Liver (tissue), 9 donors: ENCODE results near the gene SLC5A1. TPM values are rescaled to one million over a fixed set of nuclear protein-coding genes. Genes with fewer than 3 reads are reported as not detected.

ENCODE experiments used
- DNase-seq: peaks from one replicate; pipeline ENCODE4 v3.0.0-alpha.2; 2017; ENCODE audit warnings: low spot score
- H3K27ac ChIP-seq, 2 donors: one replicate each; pipeline ENCODE4 v1.7.0; 2013; ENCODE audit warnings: inconsistent platforms in 2 of 2, low read length in 2 of 2, control low read depth in 1 of 2, low read depth in 1 of 2, mild to moderate bottlenecking in 1 of 2
- H3K27me3 ChIP-seq, 4 donors: one replicate each; pipeline versions ENCODE4 v1.6.1 to v1.7.0; 2013; ENCODE audit warnings: low read length in 3 of 4, inconsistent platforms in 1 of 4, mild to moderate bottlenecking in 1 of 4, moderate library complexity in 1 of 4; ENCODE audit not compliant: control insufficient read depth in 4 of 4, insufficient read depth in 4 of 4
- H3K36me3 ChIP-seq, 4 donors: one replicate each; pipeline versions ENCODE4 v1.6.1 to v1.7.0; 2013; ENCODE audit warnings: low read length in 3 of 4, mild to moderate bottlenecking in 3 of 4, low read depth in 1 of 4, moderate library complexity in 1 of 4; ENCODE audit not compliant: control insufficient read depth in 4 of 4, insufficient read depth in 3 of 4
- H3K4me1 ChIP-seq, 4 donors: one replicate each; pipeline versions ENCODE4 v1.6.1 to v1.7.0; 2013; ENCODE audit warnings: low read length in 3 of 4, mild to moderate bottlenecking in 3 of 4, moderate library complexity in 1 of 4; ENCODE audit not compliant: control insufficient read depth in 4 of 4, insufficient read depth in 4 of 4
- H3K4me3 ChIP-seq, 3 donors: one replicate each; pipeline versions ENCODE4 v1.6.1 to v1.7.0; 2013; ENCODE audit warnings: low read length in 3 of 3, control low read depth in 1 of 3, low read depth in 1 of 3, mild to moderate bottlenecking in 1 of 3
- H3K9ac ChIP-seq, 2 donors: one replicate each; pipeline ENCODE4 v1.7.0; 2013; ENCODE audit warnings: low read length in 2 of 2, mild to moderate bottlenecking in 2 of 2, moderate library complexity in 2 of 2, control low read depth in 1 of 2, low read depth in 1 of 2
- H3K9me3 ChIP-seq, 4 donors: one replicate each; pipeline versions ENCODE4 v1.6.1 to v1.7.0; 2013; ENCODE audit warnings: low read length in 3 of 4; ENCODE audit not compliant: control insufficient read depth in 4 of 4
- ATF3 ChIP-seq: IDR thresholded peaks from 2 replicates; pipeline ENCODE4 v1.6.1; 2016; ENCODE audit warnings: antibody characterized with exemption
- EGR1 ChIP-seq, 2 donors: IDR thresholded peaks; 2 replicates each; pipeline ENCODE4 v1.6.1; 2016 to 2018; ENCODE audit warnings: antibody characterized with exemption in 2 of 2, low read depth in 2 of 2
- FOXA1 ChIP-seq: IDR thresholded peaks from 2 replicates; pipeline ENCODE4 v1.6.1; 2016; ENCODE audit warnings: antibody characterized with exemption
- GABPA ChIP-seq, 2 donors: IDR thresholded peaks in 1 of 2; conservative IDR thresholded peaks in 1 of 2; 2 replicates each; pipeline ENCODE4 v1.6.1; 2016; ENCODE audit warnings: antibody characterized with exemption in 2 of 2, mild to moderate bottlenecking in 1 of 2, moderate library complexity in 1 of 2
- HNF4A ChIP-seq, 2 donors: conservative IDR thresholded peaks; 2 replicates each; pipeline ENCODE4 v1.6.1; 2016; ENCODE audit warnings: antibody characterized with exemption in 2 of 2, mild to moderate bottlenecking in 2 of 2
- JUND ChIP-seq, 2 donors: IDR thresholded peaks; 2 replicates each; pipeline ENCODE4 v1.6.1; 2016; ENCODE audit warnings: antibody characterized with exemption in 2 of 2
- NR2F2 ChIP-seq: IDR thresholded peaks from 2 replicates; pipeline ENCODE4 v1.6.1; 2016; ENCODE audit warnings: antibody characterized with exemption
- REST ChIP-seq: IDR thresholded peaks from 2 replicates; pipeline ENCODE4 v1.6.1; 2016; ENCODE audit warnings: antibody characterized with exemption, mild to moderate bottlenecking
- RXRA ChIP-seq, 2 donors: IDR thresholded peaks; 2 replicates each; pipeline ENCODE4 v1.6.1; 2017 to 2018; ENCODE audit warnings: antibody characterized with exemption in 2 of 2, mild to moderate bottlenecking in 1 of 2
- TAF1 ChIP-seq: conservative IDR thresholded peaks from 2 replicates; pipeline ENCODE4 v1.6.1; 2016; ENCODE audit warnings: antibody characterized with exemption, mild to moderate bottlenecking
- YY1 ChIP-seq: IDR thresholded peaks from 2 replicates; pipeline ENCODE4 v1.6.1; 2016; ENCODE audit warnings: antibody characterized with exemption, mild to moderate bottlenecking
- WGBS: extraction: QIAGEN DNeasy Blood & Tissue Kit; methylation state at CpG from one replicate; pipeline ENCODE4 v1.1.7; 2013; 5-methylcytosine and 5-hydroxymethylcytosine counted together
- polyA plus RNA-seq, 2 donors: library from polyadenylated mRNA; stranded (reverse) in 1 of 2; unstranded in 1 of 2; fragments of 200-250 nt in 1 of 2; fragments of >200 nt in 1 of 2; fragmentation: Nextera tagmentation in 1 of 2; extraction: Ambion mirVana in 1 of 2; gene quantifications; one replicate each; pipeline versions ENCODE4 v1.2.1 to v1.2.3, GENCODE V29; 2013 to 2015
- total RNA-seq, 2 donors: library from RNA; depleted of rRNA; stranded (reverse); fragments of >200 nt; gene quantifications; one replicate each; pipeline ENCODE4 v1.2.3, GENCODE V29; 2014
- TF ChIP-seq, protein P1 (sequence below): IDR thresholded peaks from 2 replicates; pipeline ENCODE4 v1.6.1; 2016; ENCODE audit warnings: antibody characterized with exemption
- TF ChIP-seq, protein P2 (sequence below): fragments of 150-350 bp; IDR thresholded peaks from 2 replicates; pipeline ENCODE4 v1.5.1; 2017; ENCODE audit warnings: improper control_type of control experiment, low read depth, low read length; ENCODE audit not compliant: missing input control
- donor health status: healthy.
- donor health status: healthy.
- donor health status: healthy.
- donor health status: healthy.
- donor health status: healthy.

The SLC5A1 gene
- total and polyA plus RNA-seq, 4 donors, result under 0.01 to 6.4 (median 2.5) TPM

- 88% methylated on average over 1 of the region's 1 CpG for WGBS
- Histone ChIP-seq H3K4me3 (no peak overlapping the region), H3K27me3 (no peaks in the 10 kb centered on the region), H3K4me1 (no peaks in the 10 kb centered on the region), H3K27ac (no peak overlapping the region), H3K9me3 (no peaks in the 10 kb centered on the region), H3K36me3 (no peaks in the 10 kb centered on the region), H3K9ac (no peak overlapping the region)
- DNase-seq, result no peak
- TF ChIP-seq, protein P1, sequence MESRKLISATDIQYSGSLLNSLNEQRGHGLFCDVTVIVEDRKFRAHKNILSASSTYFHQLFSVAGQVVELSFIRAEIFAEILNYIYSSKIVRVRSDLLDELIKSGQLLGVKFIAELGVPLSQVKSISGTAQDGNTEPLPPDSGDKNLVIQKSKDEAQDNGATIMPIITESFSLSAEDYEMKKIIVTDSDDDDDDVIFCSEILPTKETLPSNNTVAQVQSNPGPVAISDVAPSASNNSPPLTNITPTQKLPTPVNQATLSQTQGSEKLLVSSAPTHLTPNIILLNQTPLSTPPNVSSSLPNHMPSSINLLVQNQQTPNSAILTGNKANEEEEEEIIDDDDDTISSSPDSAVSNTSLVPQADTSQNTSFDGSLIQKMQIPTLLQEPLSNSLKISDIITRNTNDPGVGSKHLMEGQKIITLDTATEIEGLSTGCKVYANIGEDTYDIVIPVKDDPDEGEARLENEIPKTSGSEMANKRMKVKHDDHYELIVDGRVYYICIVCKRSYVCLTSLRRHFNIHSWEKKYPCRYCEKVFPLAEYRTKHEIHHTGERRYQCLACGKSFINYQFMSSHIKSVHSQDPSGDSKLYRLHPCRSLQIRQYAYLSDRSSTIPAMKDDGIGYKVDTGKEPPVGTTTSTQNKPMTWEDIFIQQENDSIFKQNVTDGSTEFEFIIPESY, result no peak
- TF ChIP-seq EGR1 (IDR thresholded peaks at IDR 0.05; ENCODE audit: low read depth in 2 of 2), result no peak
Observed at GRCh38 chr22:32000181-32000580, 42.9 kb upstream of the SLC5A1 start.

DNA sequence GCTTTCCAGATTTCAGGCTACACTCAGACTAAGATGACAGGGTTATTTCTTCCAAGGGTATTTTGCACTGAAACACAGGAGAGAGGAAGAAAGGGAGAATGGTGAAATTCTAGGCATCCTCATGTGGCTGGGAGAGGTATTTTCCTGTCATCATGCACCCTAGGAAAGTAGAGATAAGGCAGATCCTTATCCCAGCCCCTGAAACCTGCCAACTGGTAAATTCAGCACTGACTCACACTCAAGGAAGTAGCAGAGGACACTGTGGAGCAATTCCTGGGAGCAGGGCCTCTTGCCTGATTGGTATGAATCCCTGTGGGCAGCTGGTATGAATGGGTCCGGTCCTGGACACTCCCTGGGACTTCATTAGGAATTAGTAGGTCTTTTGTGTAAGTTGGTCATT is 37.6 kb upstream of the SLC5A1 start:
- Histone ChIP-seq H3K36me3 (no peaks in the 10 kb centered on the region), H3K9me3 (peaks cover 0 to 3% (median 0%) of the 10 kb centered on the region in 4 donors), H3K27me3 (no peaks in the 10 kb centered on the region), H3K4me3 (no peak overlapping the region), H3K4me1 (no peaks in the 10 kb centered on the region), H3K9ac (no peak overlapping the region), H3K27ac (no peak overlapping the region)
- no peak for DNase-seq
- WGBS, result 80% methylated on average over 1 of the region's 1 CpG
- TF ChIP-seq, protein P2, sequence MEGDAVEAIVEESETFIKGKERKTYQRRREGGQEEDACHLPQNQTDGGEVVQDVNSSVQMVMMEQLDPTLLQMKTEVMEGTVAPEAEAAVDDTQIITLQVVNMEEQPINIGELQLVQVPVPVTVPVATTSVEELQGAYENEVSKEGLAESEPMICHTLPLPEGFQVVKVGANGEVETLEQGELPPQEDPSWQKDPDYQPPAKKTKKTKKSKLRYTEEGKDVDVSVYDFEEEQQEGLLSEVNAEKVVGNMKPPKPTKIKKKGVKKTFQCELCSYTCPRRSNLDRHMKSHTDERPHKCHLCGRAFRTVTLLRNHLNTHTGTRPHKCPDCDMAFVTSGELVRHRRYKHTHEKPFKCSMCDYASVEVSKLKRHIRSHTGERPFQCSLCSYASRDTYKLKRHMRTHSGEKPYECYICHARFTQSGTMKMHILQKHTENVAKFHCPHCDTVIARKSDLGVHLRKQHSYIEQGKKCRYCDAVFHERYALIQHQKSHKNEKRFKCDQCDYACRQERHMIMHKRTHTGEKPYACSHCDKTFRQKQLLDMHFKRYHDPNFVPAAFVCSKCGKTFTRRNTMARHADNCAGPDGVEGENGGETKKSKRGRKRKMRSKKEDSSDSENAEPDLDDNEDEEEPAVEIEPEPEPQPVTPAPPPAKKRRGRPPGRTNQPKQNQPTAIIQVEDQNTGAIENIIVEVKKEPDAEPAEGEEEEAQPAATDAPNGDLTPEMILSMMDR, result no peak
- TF ChIP-seq REST (no peak), YY1 (no peak), FOXA1 (no peak), NR2F2 (no peak)

DNA sequence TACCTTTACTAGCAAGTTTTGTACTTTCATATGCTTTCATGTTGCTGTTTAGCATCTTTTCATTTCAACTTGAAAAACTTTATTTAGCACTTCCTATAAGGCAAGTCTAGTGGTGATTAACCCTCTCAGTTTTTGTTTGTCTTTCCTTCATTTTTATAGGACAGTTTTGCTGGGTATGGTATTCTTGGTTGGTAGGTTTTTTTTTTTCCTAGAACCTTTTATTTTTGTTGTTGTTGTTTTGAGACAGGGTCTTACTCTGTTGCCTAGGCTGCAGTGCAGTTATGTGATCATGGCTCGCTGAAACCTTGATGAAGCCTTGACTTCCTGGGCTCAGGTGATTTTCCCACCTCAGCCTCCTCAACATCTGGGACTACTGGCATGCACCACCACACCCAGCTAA is 29.9 kb upstream of the SLC5A1 start:
- 80% methylated on average over 1 of the region's 1 CpG for WGBS
- H3K9ac ChIP-seq, result no peak overlapping the region
- H3K4me3 ChIP-seq, result no peak overlapping the region
- DNase-seq, result no peak
- no peaks in the 10 kb centered on the region for H3K27me3 ChIP-seq
- TF ChIP-seq, protein P1, result no peak
- TF ChIP-seq TAF1 (no peak), NR2F2 (no peak), FOXA1 (no peak), RXRA (IDR thresholded peaks at IDR 0.05) (no peak), HNF4A (conservative IDR thresholded peaks at IDR 0.05) (no peak), GABPA (IDR thresholded peaks at IDR 0.05 in 1 of 2, conservative IDR thresholded peaks at IDR 0.05 in 1 of 2) (no peak), EGR1 (IDR thresholded peaks at IDR 0.05; ENCODE audit: low read depth in 2 of 2) (no peak), ATF3 (no peak), JUND (IDR thresholded peaks at IDR 0.05) (no peak), YY1 (no peak)
- TF ChIP-seq, protein P2, result no peak
- H3K36me3 ChIP-seq, result no peaks in the 10 kb centered on the region
- H3K4me1 ChIP-seq, result no peaks in the 10 kb centered on the region
- no peak overlapping the region for H3K27ac ChIP-seq
- peaks cover 3 to 9% (median 6%) of the 10 kb centered on the region in 4 donors for H3K9me3 ChIP-seq
